ENCODE results near the gene PARD3.

DNA sequence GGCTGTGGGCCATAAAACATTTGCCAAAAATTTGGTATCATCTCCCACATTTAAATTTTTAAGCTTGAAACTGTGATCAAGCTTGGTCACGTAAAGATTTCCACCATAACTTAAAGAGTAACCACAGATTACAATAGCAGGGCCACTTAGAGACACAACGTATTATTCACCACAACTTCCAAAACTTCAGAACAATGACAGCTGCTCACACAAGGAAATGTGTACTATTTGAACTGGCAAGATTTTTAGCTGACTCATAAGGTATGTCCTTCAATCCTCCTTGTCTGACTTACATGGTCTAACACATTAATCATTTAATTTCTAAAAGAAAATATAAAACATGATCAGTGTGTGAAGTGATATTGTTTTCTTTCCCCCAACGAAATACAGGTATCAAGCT, 234.5 kb downstream of the PARD3 start:
- TF ChIP-seq POLR2A (IDR thresholded peaks at IDR 0.05) = no peak
- TF ChIP-seq, protein P1, sequence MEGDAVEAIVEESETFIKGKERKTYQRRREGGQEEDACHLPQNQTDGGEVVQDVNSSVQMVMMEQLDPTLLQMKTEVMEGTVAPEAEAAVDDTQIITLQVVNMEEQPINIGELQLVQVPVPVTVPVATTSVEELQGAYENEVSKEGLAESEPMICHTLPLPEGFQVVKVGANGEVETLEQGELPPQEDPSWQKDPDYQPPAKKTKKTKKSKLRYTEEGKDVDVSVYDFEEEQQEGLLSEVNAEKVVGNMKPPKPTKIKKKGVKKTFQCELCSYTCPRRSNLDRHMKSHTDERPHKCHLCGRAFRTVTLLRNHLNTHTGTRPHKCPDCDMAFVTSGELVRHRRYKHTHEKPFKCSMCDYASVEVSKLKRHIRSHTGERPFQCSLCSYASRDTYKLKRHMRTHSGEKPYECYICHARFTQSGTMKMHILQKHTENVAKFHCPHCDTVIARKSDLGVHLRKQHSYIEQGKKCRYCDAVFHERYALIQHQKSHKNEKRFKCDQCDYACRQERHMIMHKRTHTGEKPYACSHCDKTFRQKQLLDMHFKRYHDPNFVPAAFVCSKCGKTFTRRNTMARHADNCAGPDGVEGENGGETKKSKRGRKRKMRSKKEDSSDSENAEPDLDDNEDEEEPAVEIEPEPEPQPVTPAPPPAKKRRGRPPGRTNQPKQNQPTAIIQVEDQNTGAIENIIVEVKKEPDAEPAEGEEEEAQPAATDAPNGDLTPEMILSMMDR (IDR thresholded peaks at IDR 0.05) = no peak

Measured in Peyer's patch (tissue), 4 donors.